Epidermal melanocyte (primary cell): ENCODE measurements around the gene IRF7.

Experiments used
- DNase-seq: peaks from one replicate; pipeline ENCODE4 v3.0.0; 2011; ENCODE audit warnings: low spot score; ENCODE audit not compliant: insufficient read length

Gene IRF7

GRCh38 chr11:608791-609251, 6.9 kb downstream of the IRF7 start:
- DNase-seq, result no peak

- DNase-seq, result no peak
Measured at GRCh38 chr11:607971-608659, 7.6 kb downstream of the IRF7 start.

DNA sequence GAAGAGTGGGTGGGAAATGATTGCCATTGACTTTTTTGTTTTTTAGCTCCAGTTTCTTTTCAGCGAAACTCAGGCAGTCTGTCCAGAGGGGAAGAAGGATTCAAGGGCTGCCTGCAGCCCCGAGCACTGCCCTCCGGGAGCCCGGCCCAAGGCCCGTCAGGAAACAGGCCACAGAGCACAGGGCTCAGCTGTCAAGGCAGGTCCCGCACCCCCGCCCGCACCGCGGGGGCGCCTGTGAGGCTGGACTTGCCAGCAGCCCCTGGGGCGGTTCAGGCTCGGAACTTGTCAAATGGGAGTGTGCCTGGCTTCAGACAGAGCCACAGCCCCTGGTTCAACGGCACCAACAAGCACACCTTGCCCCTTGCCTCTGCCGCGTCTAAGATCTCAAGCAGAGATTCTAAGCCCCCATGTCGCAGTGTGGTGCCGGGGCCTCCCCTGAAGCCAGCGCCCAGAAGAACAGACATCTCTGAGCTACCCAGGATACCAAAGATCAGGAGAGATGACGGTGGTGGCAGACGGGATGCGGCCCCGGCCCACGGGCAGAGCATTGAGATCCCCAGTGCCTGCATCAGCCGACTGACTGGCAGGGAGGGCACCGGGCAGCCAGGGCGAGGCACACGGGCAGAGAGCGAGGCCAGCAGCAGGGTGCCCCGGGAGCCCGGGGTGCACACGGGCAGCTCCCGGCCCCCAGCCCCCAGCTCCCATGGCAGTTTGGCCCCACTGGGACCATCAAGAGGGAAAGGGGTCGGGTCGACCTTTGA, 8.6 kb downstream of the IRF7 start:
- no peak for DNase-seq

DNA sequence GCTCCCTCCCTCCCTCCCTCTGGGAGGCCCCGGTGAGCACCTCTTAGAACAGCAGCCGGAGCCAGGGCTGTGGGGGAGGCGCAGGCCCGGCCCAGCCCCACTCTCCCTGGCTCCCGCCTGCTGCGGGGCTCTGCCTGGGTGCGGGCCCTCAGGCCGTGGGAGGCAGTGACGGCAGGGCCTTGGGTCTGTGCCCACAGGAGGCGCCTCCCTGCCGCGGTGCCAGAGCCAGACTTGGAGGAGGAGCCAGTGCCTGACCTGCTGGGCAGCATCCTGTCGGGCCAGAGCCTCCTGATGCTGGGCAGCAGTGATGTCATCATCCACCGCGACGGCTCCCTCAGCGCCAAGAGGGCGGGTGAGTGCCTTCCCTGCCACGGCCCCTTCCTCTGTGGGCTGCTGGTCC, 9.5 kb downstream of the IRF7 start:
- no peak for DNase-seq

DNA sequence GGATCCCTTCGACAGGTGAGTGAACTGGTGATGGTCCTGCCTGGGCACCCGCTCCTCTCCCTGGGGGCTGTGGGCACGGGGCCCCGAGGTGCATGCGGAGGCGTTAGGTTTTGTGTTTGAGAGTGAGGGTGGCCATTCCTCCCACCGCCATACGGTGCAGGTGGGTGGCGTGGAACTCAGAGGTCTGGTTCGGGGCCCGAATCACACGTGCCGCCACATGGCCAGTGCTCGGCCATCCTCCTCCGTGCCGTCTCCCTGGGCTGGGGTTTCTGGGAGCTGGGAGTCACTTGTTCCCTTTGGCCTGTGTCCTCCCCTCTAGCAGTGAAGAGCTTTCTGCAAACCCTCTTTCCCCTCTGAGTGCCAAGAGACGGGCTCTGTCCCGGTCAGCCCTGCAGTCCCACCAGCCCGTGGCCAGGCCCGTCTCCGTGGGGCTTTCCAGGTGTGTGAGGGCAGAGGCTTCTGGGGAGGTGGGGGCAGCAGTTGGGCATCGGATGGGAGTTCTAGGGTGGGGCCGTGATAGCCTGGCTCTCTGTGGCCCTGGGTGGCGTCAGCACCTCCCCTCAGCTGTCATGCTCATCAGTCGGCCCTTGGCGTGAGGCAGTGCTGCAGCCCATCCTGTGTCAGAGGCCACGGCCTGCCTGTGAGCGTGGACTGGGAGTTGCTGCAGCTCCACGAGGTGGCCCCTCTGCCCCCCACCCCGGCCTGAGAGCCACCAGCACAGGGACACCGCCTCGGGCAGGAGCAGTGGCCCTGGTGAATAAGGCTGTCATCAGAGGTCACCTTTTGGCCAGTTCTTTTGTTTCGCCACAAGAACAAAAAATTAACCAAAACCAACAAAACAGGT, 10.2 kb downstream of the IRF7 start:
- no peak for DNase-seq

- DNase-seq, result no peak
Measured at GRCh38 chr11:603154-603553, 12.6 kb downstream of the IRF7 start.

DNA sequence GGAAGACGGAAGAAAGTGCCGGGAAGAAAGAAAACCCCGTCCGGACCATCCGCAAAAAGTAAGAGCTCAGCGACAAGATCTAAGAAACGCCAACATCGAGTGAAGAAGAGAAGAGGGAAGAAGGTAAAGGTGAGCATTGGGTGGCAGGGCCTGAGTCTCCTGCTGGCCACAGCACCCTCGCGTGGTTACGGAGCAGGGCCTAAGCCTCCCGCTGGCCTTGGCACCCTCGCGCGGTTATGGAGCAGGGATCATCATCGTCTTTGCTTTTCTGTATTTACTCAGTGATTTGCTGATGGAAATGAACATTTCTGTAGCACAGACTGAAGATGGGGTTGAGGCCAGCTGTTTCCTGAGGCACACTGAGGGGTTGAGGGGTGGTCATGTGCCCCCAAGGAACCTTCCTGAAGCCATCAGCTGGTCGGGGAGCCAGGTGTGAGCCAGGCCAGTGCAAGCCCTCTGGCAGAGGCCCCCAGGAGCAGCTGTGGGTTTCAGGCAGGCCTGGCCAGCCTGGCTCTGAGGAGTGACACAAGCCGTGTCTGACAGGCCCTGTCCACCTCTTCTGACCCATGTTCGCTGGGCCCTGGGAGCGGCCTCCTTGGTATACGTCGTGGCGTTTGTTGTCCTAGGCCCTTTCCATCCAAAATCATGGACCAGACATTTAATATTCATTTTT, 14.0 kb downstream of the IRF7 start:
- no peak for DNase-seq

DNA sequence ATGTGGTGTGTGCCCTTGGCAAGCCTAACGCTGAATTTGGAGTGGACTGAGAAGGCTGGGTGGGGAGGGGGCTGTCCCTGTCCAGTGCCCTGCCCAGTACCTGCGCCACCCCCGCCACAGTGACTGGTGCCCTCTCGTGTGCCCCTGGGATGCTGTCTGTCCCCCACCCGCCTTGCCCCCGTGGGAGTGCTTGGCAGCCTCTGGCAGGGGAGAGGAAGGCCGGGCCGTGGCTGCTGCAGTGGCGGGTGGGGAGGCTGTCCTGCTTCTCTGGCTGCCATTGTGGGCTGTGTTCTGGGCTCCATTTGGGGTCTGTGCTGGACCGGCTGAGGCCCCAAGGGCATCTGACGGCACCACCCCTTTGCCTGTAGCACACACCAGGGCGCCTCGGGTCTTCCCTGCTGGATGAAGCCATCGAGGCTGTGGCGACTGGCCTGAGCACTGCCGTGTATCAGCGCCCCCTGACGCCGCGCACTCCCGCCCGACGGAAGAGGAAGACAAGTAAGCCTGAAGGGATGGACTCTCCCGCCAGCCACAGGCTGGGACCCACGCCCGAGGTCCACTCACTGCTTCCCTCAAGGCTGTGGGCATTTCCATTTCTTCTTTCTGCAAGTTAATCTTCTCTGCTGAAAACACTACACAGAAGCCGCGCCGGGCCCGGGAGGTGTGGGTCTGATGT, 17.6 kb downstream of the IRF7 start:
- no peak for DNase-seq

DNA sequence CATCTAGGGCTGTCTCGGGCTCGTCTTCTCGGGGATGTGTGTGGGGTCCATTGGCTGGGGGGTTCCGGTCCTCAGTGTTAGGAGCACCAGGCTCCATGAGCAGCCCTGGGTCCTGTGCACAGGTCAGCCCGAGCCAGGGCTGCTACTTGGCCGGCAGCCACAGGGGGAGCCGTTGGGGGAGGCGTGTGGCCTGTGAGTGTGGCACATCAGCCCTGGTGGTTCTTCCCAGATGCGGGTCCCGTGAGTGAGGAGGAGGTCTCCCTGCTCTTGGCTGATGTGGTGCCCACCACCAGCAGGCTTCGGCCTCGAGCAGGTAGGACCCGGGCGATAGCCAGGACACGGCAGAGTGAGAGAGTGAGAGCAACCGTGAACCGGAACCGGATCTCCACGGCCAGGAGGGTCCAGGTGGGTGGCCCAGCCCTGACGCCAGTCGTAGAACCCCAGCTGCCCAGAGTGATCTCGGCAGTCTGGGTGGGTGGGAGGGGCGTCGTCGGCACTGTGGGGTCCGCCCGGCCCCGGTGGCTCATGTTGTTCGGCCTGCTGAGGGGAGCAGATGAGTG, 18.5 kb downstream of the IRF7 start:
- no peak for DNase-seq

DNA sequence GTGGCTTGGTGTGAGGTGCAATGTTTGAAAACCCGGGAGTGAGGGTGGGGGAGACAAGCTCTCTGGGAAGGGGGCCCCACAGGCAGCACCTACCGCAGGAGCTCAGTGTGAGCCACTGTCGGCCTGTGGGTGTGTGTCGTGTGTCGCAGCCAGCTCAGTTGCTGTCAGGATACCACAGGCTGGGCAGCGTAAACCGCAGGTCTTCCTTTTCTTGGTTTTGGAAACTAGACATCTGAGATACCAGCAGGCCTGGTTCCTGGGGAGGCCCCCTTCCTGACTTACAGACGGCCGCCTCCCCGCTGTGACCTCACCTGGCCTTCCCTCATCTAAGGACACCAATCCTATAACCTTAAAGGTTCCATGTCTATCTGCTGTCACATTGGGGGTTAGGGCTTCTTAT, 19.4 kb downstream of the IRF7 start:
- DNase-seq, result no peak

GRCh38 chr11:595400-595799, 20.4 kb downstream of the IRF7 start:
- no peak for DNase-seq

DNA sequence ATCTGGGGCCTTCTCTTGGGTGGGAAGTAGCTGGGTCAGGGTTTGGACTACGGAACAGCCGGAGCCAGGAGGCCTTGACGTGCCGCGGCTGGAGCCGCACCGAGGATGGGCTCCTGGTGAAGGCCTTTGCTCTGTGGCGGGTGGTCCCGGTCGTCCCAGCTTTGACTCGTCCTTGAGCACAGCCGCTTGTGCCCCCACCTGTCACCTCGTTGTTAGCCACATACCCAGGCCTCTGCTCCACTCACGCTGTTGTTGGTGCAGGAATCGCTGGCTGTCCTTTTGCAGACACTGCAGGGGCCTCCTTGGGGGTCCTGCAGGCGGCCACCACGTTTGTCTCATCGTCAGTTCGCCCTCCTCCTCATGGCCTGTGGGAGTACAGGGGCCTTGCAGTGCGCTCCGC, 22.4 kb downstream of the IRF7 start:
- no peak for DNase-seq

- DNase-seq, result no peak
Measured at GRCh38 chr11:592918-593317, 22.8 kb downstream of the IRF7 start.

DNA sequence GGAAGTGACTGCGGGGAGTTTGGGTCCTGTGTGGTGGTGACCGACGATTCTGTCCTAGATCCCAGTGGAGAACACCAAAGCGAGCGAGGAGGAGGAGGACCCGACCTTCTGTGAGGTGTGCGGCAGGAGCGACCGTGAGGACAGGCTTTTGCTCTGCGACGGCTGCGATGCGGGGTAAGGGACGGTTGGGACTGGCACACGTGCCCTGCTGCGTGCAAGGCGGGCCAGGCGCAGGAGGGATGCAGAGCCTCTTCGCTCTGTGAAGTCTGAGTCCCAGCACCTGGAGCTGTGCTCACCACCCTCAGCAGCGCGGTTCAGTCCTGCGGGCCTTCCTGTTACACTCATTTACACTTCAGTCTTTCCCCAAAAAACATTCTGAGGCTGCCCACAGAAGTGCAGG, 23.2 kb downstream of the IRF7 start:
- DNase-seq, result no peak

- DNase-seq, result no peak
Measured at GRCh38 chr11:590997-591396, 24.8 kb downstream of the IRF7 start.

GRCh38 chr11:589798-590197, 26.0 kb downstream of the IRF7 start:
- no peak for DNase-seq

DNA sequence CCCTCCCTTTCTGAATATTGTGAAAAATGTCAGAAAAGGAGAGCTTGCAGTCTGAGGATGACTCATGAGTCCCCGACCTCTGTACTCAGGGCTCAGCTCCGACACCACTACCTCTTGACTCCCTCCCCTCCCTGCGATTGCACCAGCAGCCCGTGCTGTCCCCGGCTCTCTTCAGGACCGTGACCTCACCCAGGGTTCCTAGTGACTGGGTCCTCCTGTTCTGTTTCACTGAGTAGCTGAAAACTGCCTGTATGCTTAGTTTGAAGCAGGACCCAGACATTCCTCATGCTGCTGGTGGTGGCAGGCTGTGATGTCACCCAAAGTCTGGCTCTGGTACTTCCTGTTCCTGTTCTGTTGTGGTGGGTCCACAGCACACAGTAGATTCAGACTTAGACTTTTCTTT, 27.8 kb downstream of the IRF7 start:
- no peak for DNase-seq

DNA sequence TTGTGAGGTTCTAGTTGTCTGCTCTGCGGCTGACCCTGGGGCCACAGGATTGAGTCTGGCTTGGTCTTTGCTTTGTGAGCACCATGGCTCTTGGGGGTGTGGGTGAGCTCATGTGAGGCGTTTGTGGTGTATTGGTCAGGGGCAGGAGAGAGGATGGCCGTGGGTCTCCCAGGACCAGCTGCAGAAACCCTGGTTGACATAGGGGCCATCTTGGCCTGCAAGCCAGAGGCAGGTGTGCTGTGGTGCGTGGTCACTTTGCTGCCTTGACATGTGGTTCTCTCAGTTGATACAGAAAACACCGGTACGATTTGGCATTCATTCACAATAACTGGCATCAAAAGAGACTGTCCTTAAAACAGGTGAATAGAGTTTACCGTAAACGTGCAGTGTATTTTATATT, 28.2 kb downstream of the IRF7 start:
- DNase-seq, result no peak

GRCh38 chr11:586376-587316, 29.1 kb downstream of the IRF7 start:
- DNase-seq, result no peak

DNA sequence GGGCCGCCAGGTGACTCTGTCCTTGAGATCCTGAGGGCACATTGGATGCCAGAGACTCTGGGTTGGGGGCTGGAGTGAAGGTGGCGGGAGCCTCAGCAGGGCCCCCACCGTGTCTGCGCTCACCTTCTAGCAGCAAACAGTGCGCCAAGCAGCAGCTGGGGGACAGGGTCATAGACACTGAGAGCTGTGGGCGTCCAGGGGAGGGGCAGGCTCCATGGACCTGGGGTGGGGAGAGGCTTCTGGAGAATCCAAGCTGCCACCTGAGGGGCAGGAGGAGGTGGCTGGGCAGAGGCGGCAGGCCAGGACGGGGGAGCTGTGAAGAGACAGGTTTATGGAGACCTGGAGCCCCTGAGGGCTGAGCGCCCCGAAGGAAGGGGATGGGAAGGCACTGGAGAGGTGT, 31.5 kb downstream of the IRF7 start:
- no peak for DNase-seq
